GM10248 (cell line): Measurements from ENCODE around the gene LGALS1.

Experiments used
- CTCF ChIA-PET: fragments of 300-600 bp; sonication (Branson Sonifier 250); formaldehyde crosslinking; extraction: SDS; loops from one replicate; lab custom pipeline; 2021; ENCODE audit warnings: antibody characterized with exemption; lab: Yijun Ruan, JAX
- POLR2A ChIA-PET: fragments of 350-650 bp; sonication (Branson Sonifier 250); formaldehyde crosslinking; extraction: SDS; loops from one replicate; lab custom pipeline; 2020; ENCODE audit warnings: antibody characterized with exemption; lab: Yijun Ruan, JAX
- DNase-seq: peaks from one replicate; pipeline ENCODE4 v3.0.0; 2012; ENCODE audit errors: extremely low spot score
- CTCF ChIP-seq: IDR thresholded peaks from 2 replicates; pipeline ENCODE4 v1.5.1; 2012; ENCODE audit warnings: mild to moderate bottlenecking, low read depth; ENCODE audit errors: extremely low read depth, missing control alignments, control extremely low read depth

LGALS1 gene

GRCh38 chr22:37657590-37658132 is 17.8 kb upstream of the LGALS1 start:
- ChIA-PET CTCF (interaction anchor here (0.8 to 21.9 kb wide), 14 partner anchors 10 to 308 kb away, joined by 3 to 315 read pairs (median 4); partner anchors contain the start of genes GCAT, LGALS1 and NOL12), POLR2A (interaction anchor here (0.6 to 5.5 kb wide), 11 partner anchors 10 to 797 kb away, joined by 3 to 39 read pairs (median 5); partner anchors contain the start of genes GCAT, GGA1, LGALS1 and NCF4)
- no peak for DNase-seq
- no peak for TF ChIP-seq CTCF

- POLR2A ChIA-PET = interaction anchor here (0.6 to 5.5 kb wide), 11 partner anchors 9 to 191 kb away, joined by 3 to 39 read pairs (median 5); partner anchors contain the start of genes EIF3L, GCAT, GGA1 and LGALS1
- TF ChIP-seq CTCF = no peak
These were observed 17.0 kb upstream of the LGALS1 start, which contains the start of gene PDXP for GRCh38 chr22:37658133-37659065. TSS of gene PDXP (plus strand) at chr22:37658723. CDS start at chr22:37658783, 60 bp downstream.

GRCh38 chr22:37659066-37659896 is 16.2 kb upstream of the LGALS1 start:
- ChIA-PET CTCF (interaction anchor here (1.2 to 21.9 kb wide), 9 partner anchors 12 to 305 kb away, joined by 3 to 315 read pairs (median 14); partner anchors contain the start of genes GGA1, LGALS1 and NOL12), POLR2A (interaction anchor here (0.9 to 5.5 kb wide), 3 partner anchors 17 to 190 kb away, joined by 3 to 39 read pairs (median 4); partner anchors contain the start of genes EIF3L and LGALS1)
- TF ChIP-seq CTCF = no peak
- no peak for DNase-seq

More at GRCh38 chr22:37658133-37659065, 17.0 kb upstream of the LGALS1 start, which contains the start of gene PDXP:
- CTCF ChIA-PET = interaction anchor here (0.8 to 21.9 kb wide), 14 partner anchors 10 to 307 kb away, joined by 3 to 315 read pairs (median 4); partner anchors contain the start of genes GCAT, GGA1, LGALS1 and NOL12
- peak; percentile 97 for DNase-seq

- no peak for TF ChIP-seq CTCF
- ChIA-PET CTCF (interaction anchor here (1.2 to 21.9 kb wide), 10 partner anchors 10 to 204 kb away, joined by 3 to 315 read pairs (median 9); partner anchors contain the start of genes GGA1, LGALS1 and NOL12), POLR2A (interaction anchor here (5.5 kb wide), 1 partner anchor 16 kb away, joined by 39 read pairs; the partner anchor contains the start of gene LGALS1)
- no peak for DNase-seq
These were observed 15.3 kb upstream of the LGALS1 start for GRCh38 chr22:37659897-37660708.

- no peak for TF ChIP-seq CTCF
- POLR2A ChIA-PET = interaction anchor here (5.5 kb wide), 1 partner anchor 15 kb away, joined by 39 read pairs; the partner anchor contains the start of gene LGALS1
- CTCF ChIA-PET = interaction anchor here (1.2 to 21.9 kb wide), 8 partner anchors 10 to 203 kb away, joined by 3 to 315 read pairs (median 18); partner anchors contain the start of genes LGALS1 and NOL12
- no peak for DNase-seq
These were observed 14.8 kb upstream of the LGALS1 start for GRCh38 chr22:37660709-37661045.
